Measurements from ENCODE around the gene CORO1A.

DNA sequence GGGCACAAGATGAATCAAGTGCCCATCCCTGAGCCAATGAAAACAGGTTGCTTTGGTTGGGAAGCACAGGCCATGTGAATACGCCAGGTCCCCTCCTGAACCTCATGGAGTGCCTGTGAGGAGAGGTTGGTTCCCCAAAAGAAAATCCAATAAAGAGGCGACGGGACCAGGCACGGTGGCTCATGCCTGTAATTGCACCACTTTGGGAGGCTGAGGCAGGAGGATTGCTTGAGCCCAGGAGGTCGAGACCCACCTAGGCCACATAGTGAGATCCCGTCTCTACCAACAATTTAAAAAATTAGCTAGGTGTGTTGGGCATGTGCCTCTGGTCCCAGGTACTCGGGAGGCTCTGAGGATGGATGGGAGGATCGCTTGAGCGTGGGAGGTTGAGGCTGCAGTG is 3.5 kb upstream of the CORO1A start:
- TF ChIP-seq CTCF (IDR thresholded peaks at IDR 0.05) (no peak), POLR2A (IDR thresholded peaks at IDR 0.05) (no peak)
